ENCODE measurements around the gene MPND. TPM values are rescaled to one million over a fixed set of nuclear protein-coding genes. Genes with fewer than 3 reads are reported as not detected.
A peak's percentile ranks its signal among the peaks of the same experiment; 100 is the strongest.

MPND gene
- total and polyA plus RNA-seq, 8 donors = 19.9 to 31.3 (median 25.8) TPM

GRCh38 chr19:4367336-4367723, 24.0 kb downstream of the MPND start:
- Histone ChIP-seq H3K9me3 (no peaks in the 10 kb centered on the region), H3K36me3 (peaks cover 0 to 54% of the 10 kb centered on the region in 2 donors), H3K27me3 (no peaks in the 10 kb centered on the region), H3K4me1 (peaks cover 28 to 52% of the 10 kb centered on the region in 2 donors), H3K4me3 (no peak overlapping the region), H3K27ac (peak overlapping the region in 1 of 2 donors; percentile 88)
- ATAC-seq (no peak), DNase-seq (no peak)
- intact Hi-C loops (cut with DNase I) = no loop called here
- no peak for TF ChIP-seq CTCF (IDR thresholded peaks at IDR 0.05)

- ATAC-seq (no peak), DNase-seq (no peak)
- peak overlapping the region; percentile 85 to 88 for H3K27ac ChIP-seq
- no peaks in the 10 kb centered on the region for H3K9me3 ChIP-seq
- no peak for TF ChIP-seq CTCF (IDR thresholded peaks at IDR 0.05)
- peaks cover 28 to 56% of the 10 kb centered on the region in 2 donors for H3K4me1 ChIP-seq
- intact Hi-C loops (cut with DNase I) = no loop called here
- H3K4me3 ChIP-seq = no peak overlapping the region
- H3K27me3 ChIP-seq = no peaks in the 10 kb centered on the region
- H3K36me3 ChIP-seq = peaks cover 0 to 50% of the 10 kb centered on the region in 2 donors
Observed at GRCh38 chr19:4367781-4368127, 24.4 kb downstream of the MPND start.

DNA sequence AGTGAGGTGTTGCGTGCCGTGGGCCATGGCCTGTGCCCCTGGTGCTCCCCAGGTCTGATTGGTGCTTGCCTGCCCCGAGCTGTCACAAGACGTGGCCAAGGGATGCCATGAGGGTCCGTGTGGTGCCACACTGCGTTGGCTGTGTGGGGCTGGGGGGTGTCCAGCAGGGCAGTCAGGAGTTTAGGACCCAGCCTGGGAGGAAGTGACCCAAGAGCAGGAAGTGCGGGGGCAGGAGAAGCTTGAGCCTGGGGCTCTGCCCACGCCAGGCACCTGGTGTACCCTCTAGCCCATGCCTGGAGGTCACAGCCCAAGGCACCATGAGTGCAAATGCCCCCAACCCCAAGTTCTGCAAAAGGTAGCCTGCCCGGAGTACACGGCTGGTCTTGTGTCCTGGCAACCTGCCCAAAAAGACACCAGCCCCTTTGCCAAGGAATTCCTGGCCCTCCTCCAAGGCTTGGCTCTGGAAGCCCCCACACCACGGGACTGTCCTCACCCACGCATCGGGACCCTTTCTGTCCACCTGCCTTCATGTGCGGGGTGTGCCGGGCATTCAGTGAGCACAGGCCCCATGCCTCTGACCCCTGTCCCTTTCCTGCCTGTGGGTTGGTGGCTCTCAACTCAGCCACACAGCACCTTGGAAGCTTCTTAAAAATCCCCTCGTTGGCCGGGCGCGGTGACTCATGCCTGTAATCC, 24.9 kb downstream of the MPND start:
- TF ChIP-seq CTCF (IDR thresholded peaks at IDR 0.05) = no peak
- Histone ChIP-seq H3K36me3 (peaks cover 0 to 45% of the 10 kb centered on the region in 2 donors), H3K9me3 (no peaks in the 10 kb centered on the region), H3K27ac (peak overlapping the region; percentile 85 to 88), H3K4me3 (no peak overlapping the region), H3K27me3 (no peaks in the 10 kb centered on the region), H3K4me1 (peaks cover 28 to 62% of the 10 kb centered on the region in 2 donors)
- DNase-seq (no peak), ATAC-seq (no peak)
- intact Hi-C loops (cut with DNase I) = no loop called here

DNA sequence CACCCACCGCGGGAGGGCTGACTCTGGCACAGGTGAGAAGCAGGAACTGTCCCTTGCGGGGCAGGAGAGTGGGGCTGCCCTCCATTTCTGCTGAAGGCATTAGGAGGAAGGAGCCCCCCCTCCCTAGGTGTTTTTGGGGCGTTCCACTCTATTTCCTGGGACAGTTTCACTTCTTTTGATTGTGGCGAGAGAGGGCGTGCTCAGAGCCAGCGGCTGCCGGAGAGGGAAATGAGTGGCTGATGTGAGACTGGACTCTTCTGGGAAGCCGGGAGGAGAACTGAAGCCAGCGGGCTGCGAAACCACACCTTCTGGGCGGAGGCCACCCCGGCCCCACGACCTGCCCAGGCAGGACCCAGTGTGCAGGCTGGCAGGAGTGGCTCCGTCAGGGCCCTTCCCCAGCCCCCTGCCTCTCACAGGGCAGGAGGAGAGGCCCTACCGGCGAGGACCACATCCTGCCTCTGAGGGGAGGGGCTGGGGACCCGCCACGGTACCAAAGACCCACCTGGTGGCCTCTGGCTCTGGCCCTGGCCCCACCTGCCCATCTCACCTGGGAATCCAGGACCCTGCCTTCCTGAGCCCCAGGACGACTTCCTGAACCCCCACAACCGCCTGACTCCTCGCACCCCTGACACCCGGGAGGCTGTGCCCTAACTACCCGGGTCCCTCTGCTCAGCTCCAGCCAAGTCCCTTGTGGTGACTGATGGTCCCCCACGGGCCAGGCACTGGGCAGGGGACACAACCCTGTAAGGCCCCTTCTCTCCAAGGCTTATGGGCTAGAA, 25.9 kb downstream of the MPND start:
- H3K4me1 ChIP-seq = peaks cover 39 to 72% of the 10 kb centered on the region in 2 donors
- peak; percentile 89 for ATAC-seq
- H3K4me3 ChIP-seq = peak overlapping the region in 1 of 2 donors; percentile 31
- H3K36me3 ChIP-seq = peaks cover 0 to 35% of the 10 kb centered on the region in 2 donors
- H3K27ac ChIP-seq = peak overlapping the region; percentile 85 to 88
- no peak for TF ChIP-seq CTCF (IDR thresholded peaks at IDR 0.05)
- H3K27me3 ChIP-seq = no peaks in the 10 kb centered on the region
- intact Hi-C loops (cut with DNase I) = no loop called here
- no peaks in the 10 kb centered on the region for H3K9me3 ChIP-seq
- peak in 3 of 4 donors; percentile 65 to 92 (median 84) for DNase-seq

DNA sequence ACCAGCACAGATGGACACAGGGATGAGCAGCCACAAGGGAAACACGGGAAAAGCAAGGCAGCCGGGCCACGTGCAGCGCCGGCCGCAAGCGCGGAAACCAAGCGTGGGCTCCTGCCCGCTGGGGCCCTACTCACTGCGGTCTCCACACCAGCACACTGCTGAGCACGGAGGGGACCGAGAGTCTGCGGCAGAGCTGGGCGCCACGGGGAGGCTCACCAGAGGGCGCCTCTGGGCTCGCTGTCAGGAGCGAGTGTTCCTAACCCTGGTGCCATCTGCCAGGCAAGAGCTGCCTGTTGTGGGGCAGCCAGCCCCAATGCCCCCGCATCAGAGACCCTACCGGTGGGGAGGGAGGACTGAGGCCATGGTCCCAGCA, 26.5 kb downstream of the MPND start:
- ATAC-seq (peak; percentile 60), DNase-seq (peak in 2 of 4 donors; percentile 71 to 87)
- H3K4me3 ChIP-seq = peak overlapping the region in 1 of 2 donors; percentile 31
- peaks cover 44 to 78% of the 10 kb centered on the region in 2 donors for H3K4me1 ChIP-seq
- intact Hi-C loops (cut with DNase I) = no loop called here
- peak overlapping the region; percentile 85 to 88 for H3K27ac ChIP-seq
- peaks cover 0 to 32% of the 10 kb centered on the region in 2 donors for H3K36me3 ChIP-seq
- no peaks in the 10 kb centered on the region for H3K9me3 ChIP-seq
- TF ChIP-seq CTCF (IDR thresholded peaks at IDR 0.05) = peak; percentile 13 to 28
- no peaks in the 10 kb centered on the region for H3K27me3 ChIP-seq

Measured in left lung (tissue), 10 donors.